ENCODE measurements around the gene PLVAP.
A peak's percentile ranks its signal among the peaks of the same experiment; 100 is the strongest.

Gene PLVAP

GRCh38 chr19:17376935-17377600 lies at the start of gene PLVAP:
Gene PLVAP, minus strand, starts transcription at chr19:17377342. Its CDS starts 54 bp downstream, at chr19:17377288.
- H3K9me3 ChIP-seq (ENCODE audit: control insufficient read depth, low read length), result no peaks in the 10 kb centered on the region
- H3K4me1 ChIP-seq, result peaks cover 9% of the 10 kb centered on the region
- no peaks in the 10 kb centered on the region for H3K36me3 ChIP-seq (ENCODE audit: control insufficient read depth, insufficient read depth, low read length)
- no peaks in the 10 kb centered on the region for H3K79me2 ChIP-seq
- H3K4me3 ChIP-seq (ENCODE audit: low read depth, low read length), result no peak within 1 kb of the TSS
- TF ChIP-seq CTCF (IDR thresholded peaks at IDR 0.05), result no peak
- H3K4me2 ChIP-seq (ENCODE audit: low read length), result peak within 1 kb of the TSS; percentile 13
- no peak within 1 kb of the TSS for H3K9ac ChIP-seq
- peak within 1 kb of the TSS; percentile 42 for H3K27ac ChIP-seq
- H3K27me3 ChIP-seq (ENCODE audit: control insufficient read depth, insufficient read depth, low read length), result no peaks in the 10 kb centered on the region
- no peak within 1 kb of the TSS for H2AFZ ChIP-seq

GRCh38 chr19:17424743-17425365 lies 47.7 kb upstream of the PLVAP start:
- TF ChIP-seq CTCF (IDR thresholded peaks at IDR 0.05), result peak; percentile 33
- Histone ChIP-seq H3K9me3 (ENCODE audit: control insufficient read depth, low read length) (no peaks in the 10 kb centered on the region), H3K36me3 (ENCODE audit: control insufficient read depth, insufficient read depth, low read length) (no peaks in the 10 kb centered on the region), H3K27me3 (ENCODE audit: control insufficient read depth, insufficient read depth, low read length) (no peaks in the 10 kb centered on the region), H3K4me3 (ENCODE audit: low read depth, low read length) (no peak overlapping the region), H3K4me2 (ENCODE audit: low read length) (no peak overlapping the region), H3K9ac (no peak overlapping the region), H3K4me1 (peaks cover 6% of the 10 kb centered on the region), H3K79me2 (no peaks in the 10 kb centered on the region), H2AFZ (no peak overlapping the region), H3K27ac (no peak overlapping the region)

- Histone ChIP-seq H3K27me3 (ENCODE audit: control insufficient read depth, insufficient read depth, low read length) (no peaks in the 10 kb centered on the region), H3K4me3 (ENCODE audit: low read depth, low read length) (no peak overlapping the region), H3K4me1 (peaks cover 2% of the 10 kb centered on the region), H2AFZ (no peak overlapping the region), H3K79me2 (no peaks in the 10 kb centered on the region), H3K9ac (no peak overlapping the region), H3K9me3 (ENCODE audit: control insufficient read depth, low read length) (no peaks in the 10 kb centered on the region), H3K27ac (no peak overlapping the region), H3K36me3 (ENCODE audit: control insufficient read depth, insufficient read depth, low read length) (no peaks in the 10 kb centered on the region), H3K4me2 (ENCODE audit: low read length) (no peak overlapping the region)
- TF ChIP-seq CTCF (IDR thresholded peaks at IDR 0.05), result no peak
Observed at GRCh38 chr19:17423429-17424208, 46.5 kb upstream of the PLVAP start.

GRCh38 chr19:17421942-17422341 lies 44.8 kb upstream of the PLVAP start:
- Histone ChIP-seq H3K9me3 (ENCODE audit: control insufficient read depth, low read length) (no peaks in the 10 kb centered on the region), H3K36me3 (ENCODE audit: control insufficient read depth, insufficient read depth, low read length) (no peaks in the 10 kb centered on the region), H3K27me3 (ENCODE audit: control insufficient read depth, insufficient read depth, low read length) (no peaks in the 10 kb centered on the region), H3K4me2 (ENCODE audit: low read length) (no peak overlapping the region), H3K27ac (no peak overlapping the region), H3K79me2 (no peaks in the 10 kb centered on the region), H3K4me3 (ENCODE audit: low read depth, low read length) (no peak overlapping the region), H3K4me1 (peaks cover 2% of the 10 kb centered on the region), H3K9ac (no peak overlapping the region), H2AFZ (no peak overlapping the region)
- no peak for TF ChIP-seq CTCF (IDR thresholded peaks at IDR 0.05)
